ENCODE measurements around the gene NAP1L4.

NAP1L4 gene

GRCh38 chr11:2947744-2948143 lies 44.4 kb downstream of the NAP1L4 start:
- H3K4me3 ChIP-seq: no peak overlapping the region
- H3K4me1 ChIP-seq: peaks cover 0 to 28% (median 15%) of the 10 kb centered on the region in 4 donors
- TF ChIP-seq CTCF (IDR thresholded peaks at IDR 0.05): no peak
- intact Hi-C loops (cut with DNase I; ENCODE audit: low total_unique reads): no loop called here
- H3K27ac ChIP-seq: no peak overlapping the region
- H3K36me3 ChIP-seq: peaks cover 38 to 76% (median 72%) of the 10 kb centered on the region in 3 donors
- no peaks in the 10 kb centered on the region for H3K9me3 ChIP-seq
- no peak for DNase-seq
- H3K27me3 ChIP-seq: no peaks in the 10 kb centered on the region

GRCh38 chr11:2945757-2946287 lies 46.3 kb downstream of the NAP1L4 start:
- DNase-seq: no peak
- peak overlapping the region in 1 of 2 donors; percentile 36 for H3K27ac ChIP-seq
- intact Hi-C loops (cut with DNase I; ENCODE audit: low total_unique reads): no loop called here
- H3K4me1 ChIP-seq: peaks cover 0 to 34% (median 17%) of the 10 kb centered on the region in 4 donors
- no peak overlapping the region for H3K4me3 ChIP-seq
- no peak for TF ChIP-seq CTCF (IDR thresholded peaks at IDR 0.05)
- no peaks in the 10 kb centered on the region for H3K9me3 ChIP-seq
- no peaks in the 10 kb centered on the region for H3K27me3 ChIP-seq
- H3K36me3 ChIP-seq: peaks cover 22 to 63% (median 53%) of the 10 kb centered on the region in 3 donors

- peaks cover 16 to 56% (median 46%) of the 10 kb centered on the region in 3 donors for H3K36me3 ChIP-seq
- H3K9me3 ChIP-seq: no peaks in the 10 kb centered on the region
- no peak for TF ChIP-seq CTCF (IDR thresholded peaks at IDR 0.05)
- peak overlapping the region; percentile 30 to 49 for H3K27ac ChIP-seq
- peaks cover 0 to 41% (median 23%) of the 10 kb centered on the region in 4 donors for H3K4me1 ChIP-seq
- H3K4me3 ChIP-seq: peak overlapping the region; percentile 26 to 30
- H3K27me3 ChIP-seq: no peaks in the 10 kb centered on the region
- DNase-seq: peak; percentile 94 to 95
- intact Hi-C loops (cut with DNase I; ENCODE audit: low total_unique reads): no loop called here
These were observed 46.9 kb downstream of the NAP1L4 start for GRCh38 chr11:2945031-2945756.

GRCh38 chr11:2944530-2944929 lies 47.6 kb downstream of the NAP1L4 start:
- Histone ChIP-seq H3K4me3 (no peak overlapping the region), H3K9me3 (no peaks in the 10 kb centered on the region), H3K27me3 (no peaks in the 10 kb centered on the region), H3K36me3 (peaks cover 11 to 50% (median 40%) of the 10 kb centered on the region in 3 donors), H3K27ac (peak overlapping the region in 1 of 2 donors; percentile 49), H3K4me1 (peaks cover 0 to 44% (median 24%) of the 10 kb centered on the region in 4 donors)
- intact Hi-C loops (cut with DNase I; ENCODE audit: low total_unique reads): no loop called here
- no peak for TF ChIP-seq CTCF (IDR thresholded peaks at IDR 0.05)
- no peak for DNase-seq

GRCh38 chr11:2943711-2944118 lies 48.4 kb downstream of the NAP1L4 start:
- H3K9me3 ChIP-seq: peaks cover 0 to 4% (median 0%) of the 10 kb centered on the region in 3 donors
- intact Hi-C loops (cut with DNase I; ENCODE audit: low total_unique reads): no loop called here
- TF ChIP-seq CTCF (IDR thresholded peaks at IDR 0.05): no peak
- DNase-seq: no peak
- no peaks in the 10 kb centered on the region for H3K27me3 ChIP-seq
- no peak overlapping the region for H3K27ac ChIP-seq
- peaks cover 0 to 44% (median 24%) of the 10 kb centered on the region in 4 donors for H3K4me1 ChIP-seq
- no peak overlapping the region for H3K4me3 ChIP-seq
- peaks cover 11 to 42% (median 34%) of the 10 kb centered on the region in 3 donors for H3K36me3 ChIP-seq

Measured in tibial artery (tissue), 4 donors.